ENCODE results near the gene CCDC181.
A peak's percentile ranks its signal among the peaks of the same experiment; 100 is the strongest.

CCDC181 gene

DNA sequence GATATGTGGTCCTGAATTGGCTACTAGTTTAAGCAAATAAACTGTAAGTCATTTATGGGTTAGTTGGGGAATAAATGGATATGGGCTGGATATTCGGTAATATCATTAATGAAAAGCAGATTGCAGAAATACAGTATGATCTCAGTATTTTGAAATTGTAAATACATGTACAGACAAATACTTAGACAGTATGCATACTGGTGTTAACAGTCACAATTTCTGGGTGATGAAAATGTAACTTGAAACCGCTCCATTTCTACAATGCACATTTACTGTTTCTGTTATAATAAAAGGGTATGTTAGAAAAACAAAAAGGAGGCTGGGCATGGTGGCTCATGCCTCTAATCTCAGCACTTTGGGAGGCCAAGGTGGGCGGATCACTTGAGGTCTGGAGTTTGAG is 31.3 kb downstream of the CCDC181 start:
- no peak for DNase-seq (ENCODE audit: low spot score)

DNA sequence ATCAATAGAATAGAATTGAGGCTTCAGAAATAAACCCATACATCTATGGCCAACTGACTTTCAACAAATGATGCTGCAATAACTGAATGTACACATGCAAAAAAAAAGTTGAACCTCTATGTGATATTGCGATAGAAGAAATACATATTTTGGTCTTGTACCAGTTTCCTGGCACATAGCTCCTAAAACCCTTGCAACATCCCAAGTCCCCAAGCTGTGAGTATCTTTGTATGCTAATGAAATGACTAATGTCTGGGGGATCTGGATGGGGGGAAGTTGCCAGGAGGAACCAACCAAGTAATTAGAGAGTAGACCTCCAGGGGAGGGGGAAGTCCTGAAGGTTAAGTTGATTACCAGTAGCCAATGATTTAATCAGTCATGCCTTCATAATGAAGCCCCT is 34.9 kb downstream of the CCDC181 start:
- DNase-seq (ENCODE audit: low spot score): no peak

DNA sequence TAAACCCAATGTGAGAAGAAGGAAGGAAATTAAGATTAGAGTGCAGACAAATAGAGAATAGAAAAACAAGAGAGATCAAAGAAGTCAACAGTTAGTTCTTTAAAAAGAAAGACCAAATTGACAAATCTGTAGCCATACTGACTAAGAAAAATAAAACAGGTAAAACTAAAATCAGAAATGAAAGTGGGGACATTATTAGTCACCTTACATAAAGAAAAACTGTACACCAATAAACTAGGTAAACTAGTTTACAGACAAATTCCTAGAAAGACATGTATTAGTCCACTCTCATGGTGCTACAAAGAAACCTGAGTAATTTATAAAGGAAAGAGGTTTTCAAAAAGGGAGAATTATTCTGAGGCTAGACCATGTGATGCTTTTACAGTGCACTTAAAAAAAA is 37.0 kb downstream of the CCDC181 start:
- DNase-seq (ENCODE audit: low spot score): no peak

DNA sequence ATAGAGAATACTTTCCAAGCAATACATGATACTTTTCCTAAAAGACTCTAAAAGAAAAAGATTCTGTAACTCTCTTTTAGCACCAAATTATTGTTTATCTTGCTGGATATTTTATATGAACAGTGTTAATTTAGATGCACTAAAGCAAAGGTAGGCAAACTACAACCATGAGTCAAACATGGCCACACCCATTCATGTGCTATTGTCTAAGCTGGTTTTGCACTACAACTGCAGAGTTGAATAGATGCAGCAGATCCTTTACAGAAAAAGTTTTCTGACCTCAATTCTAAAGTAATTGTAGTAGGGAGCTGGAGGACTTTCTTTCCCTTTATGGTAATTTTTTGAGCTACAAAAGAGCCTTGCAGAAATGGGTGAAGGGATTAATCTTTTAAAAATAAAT is 39.9 kb downstream of the CCDC181 start:
- no peak for DNase-seq (ENCODE audit: low spot score)

DNA sequence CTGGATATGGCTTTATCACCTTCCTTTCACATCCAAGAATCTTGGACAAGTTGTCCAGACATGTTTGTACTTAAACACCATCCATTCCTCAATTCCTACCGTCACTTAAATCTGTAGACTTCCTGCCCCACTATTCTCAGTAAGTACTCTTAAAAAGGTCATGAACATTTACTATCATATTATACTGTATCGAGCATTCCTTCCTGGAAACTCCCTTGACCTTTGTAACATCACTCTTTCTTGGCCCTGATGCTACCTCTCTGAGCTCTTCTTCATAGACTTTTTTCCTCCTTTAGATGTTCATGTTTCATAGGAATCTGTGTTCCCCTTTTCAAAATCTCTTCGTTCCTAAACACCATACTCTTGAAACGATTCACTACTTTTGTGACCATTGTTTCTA is 43.8 kb downstream of the CCDC181 start:
- no peak for DNase-seq (ENCODE audit: low spot score)

DNA sequence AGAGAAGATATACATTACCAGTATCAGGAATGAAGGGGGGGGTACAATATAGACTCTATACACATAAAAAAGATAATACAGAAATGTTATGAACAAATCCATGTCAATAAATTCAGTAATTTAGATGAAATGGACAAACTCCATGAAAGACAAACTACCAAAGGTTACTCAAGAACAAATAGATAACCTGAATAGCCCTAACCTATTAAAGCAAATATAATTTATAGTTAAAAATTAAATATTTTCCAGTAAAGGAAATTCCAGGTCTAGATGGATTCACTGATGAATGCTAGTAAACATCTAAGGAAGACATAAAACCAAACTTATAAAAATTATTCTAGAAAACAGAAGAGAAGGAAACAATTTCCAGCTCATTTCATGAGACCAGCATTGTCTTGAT is 46.1 kb downstream of the CCDC181 start:
- no peak for DNase-seq (ENCODE audit: low spot score)

DNA sequence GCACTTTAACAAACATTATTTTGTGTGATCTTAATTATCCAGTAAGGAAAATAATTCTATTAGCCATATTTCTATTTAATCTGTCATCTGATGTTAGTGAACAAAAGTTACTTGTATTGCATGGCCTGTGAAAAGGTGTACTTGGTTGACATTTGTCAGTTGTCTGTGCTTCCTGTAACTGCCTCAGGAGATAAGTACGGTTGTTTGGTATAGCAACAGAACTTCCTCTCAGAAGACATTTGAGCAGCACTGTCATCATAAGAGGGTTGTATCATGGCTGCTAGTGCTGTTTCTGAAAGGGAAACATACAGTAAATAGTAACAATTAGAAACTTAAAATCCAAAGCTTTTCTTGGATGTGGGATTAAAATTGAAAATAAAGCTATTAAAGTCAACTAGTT is 55.9 kb downstream of the CCDC181 start:
- DNase-seq (ENCODE audit: low spot score): peak; percentile 7

DNA sequence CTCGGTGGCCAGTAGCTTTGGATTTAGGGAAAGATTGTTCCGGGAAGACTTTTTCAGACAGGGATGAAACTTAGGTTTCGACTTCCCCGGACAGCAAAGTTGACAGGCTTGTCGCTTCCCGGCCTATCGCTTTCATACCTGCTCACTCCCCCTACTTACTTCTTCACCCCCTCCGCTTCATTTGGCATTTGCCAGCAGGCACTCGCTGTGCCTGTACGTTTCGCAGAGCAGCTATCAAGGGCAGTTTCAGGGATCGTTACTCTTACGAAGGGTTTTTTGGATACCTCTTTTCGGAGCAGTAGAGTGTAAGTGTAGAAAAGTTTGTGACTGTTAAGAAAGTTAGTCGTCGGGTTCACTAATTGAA is 58.9 kb downstream of the CCDC181 start:
- DNase-seq (ENCODE audit: low spot score): peak; percentile 48

DNA sequence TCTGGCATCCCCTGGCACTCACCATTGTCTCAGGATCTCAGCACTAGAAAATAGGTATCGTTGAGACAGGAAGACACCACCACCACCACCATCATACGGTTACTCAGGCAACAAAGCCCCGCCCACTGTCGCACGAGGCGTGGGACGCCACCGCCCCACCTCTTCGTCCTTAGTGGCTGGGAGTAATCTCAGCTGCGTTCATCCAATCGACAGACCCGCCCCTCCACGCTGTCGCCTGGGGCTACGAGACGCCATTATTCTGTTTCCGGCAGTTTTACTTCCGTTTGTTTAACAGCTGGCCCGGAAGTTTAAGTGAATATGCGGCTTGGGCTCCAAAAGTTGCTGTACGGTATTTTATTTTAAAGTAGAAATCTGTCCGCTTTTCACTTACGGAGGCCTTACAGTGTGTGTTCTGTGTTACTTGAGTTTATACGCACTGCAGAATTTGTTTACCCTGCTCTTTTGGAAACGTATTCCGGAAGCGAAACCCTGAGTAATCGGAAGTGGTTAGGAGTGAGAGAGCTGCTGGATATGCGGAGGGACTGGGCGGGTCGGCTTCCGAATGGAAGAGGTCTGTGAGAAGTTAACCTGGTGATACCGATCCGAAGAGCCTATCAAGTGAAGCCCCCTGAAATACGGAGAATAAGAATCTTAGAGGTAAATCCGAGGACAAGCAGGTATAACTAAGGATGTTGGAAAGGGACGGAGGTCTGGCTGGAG is 59.4 kb downstream of the CCDC181 start, which contains the start of the genes BLZF1 and NME7:
Gene BLZF1, plus strand, starts transcription at position 510 of the 720 bp plus-strand sequence. CDS start 1,328 bp downstream, outside the sequence.
Gene NME7, minus strand, starts transcription at position 112 of the 720 bp plus-strand sequence. Its CDS starts 87 bp downstream, at position 25.
- peak; percentile 97 for DNase-seq (ENCODE audit: low spot score)

DNA sequence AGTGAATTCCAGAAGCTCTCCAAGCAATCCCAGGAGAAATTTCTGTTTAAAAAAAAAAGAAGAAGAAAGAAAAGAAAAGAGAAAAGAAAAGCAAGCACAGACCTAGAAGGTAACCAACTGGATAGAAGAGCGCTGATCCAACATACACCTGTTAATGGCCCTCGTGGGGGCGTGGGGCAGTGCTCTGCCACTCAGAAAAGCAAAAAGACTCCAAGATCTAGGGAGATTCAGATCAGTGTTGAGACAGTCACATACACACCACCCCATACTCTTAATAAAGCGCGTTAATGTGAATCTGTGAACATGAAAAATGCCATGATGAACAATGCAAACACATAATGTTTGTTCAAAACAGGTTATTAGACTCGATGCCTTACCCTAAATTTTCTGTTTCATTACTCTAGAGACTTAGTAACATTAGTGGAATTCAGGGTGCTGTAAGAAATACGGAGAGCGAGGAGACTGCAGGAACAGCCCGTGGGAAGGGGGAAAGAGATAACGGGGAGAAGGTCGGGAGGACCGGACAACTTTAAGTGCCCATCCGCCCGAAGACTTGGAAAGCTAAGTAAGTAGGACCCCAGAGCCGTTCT is 60.1 kb downstream of the CCDC181 start:
- no peak for DNase-seq (ENCODE audit: low spot score)

DNA sequence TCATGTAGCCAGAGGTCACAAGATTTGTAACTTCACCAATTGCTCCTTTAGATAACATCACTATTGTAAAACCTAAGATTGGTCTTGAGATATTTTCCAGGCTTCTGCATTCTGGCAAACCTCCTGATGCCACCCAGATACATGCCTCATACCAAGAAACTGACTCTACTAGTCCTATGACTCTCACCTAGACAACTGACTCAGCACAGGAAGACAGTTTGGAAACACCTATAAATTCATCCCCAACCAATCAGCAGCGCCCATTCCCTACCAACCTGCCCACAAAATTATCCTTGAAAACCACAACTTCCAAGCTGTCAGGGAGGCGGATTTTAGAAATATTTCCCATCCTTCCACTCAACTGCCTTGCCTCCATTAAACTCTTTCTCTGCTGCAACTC is 62.3 kb downstream of the CCDC181 start:
- DNase-seq (ENCODE audit: low spot score): no peak

DNA sequence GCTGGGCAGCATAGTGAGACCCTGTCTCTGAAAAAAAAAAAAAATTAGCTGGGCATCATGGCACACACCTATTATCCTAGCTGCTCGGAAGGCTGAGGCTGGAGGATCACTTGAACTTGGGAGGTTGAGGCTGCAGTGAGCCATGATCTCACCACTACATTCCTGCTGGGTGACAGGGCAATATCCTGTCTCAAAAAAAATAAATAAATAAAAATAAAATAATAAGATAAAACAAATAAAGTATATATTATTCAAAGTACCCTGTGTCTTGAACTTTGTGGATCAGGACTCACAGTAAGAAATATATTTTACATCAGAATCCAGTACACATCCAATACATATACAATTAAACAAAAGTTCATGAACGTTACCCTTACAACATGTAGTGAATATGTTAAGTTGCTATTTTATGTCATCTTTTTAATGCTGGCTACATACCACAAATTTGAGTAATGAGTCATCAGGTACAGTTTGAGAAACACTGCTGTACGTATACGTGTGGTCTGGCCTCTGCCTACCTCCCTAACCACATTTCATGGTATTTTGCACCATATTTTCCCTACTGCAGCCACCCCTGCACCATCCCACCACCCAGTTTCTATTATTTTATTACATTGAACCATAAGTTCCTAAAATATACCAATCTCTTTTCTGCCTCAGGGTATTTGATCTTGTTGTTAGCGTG is 64.1 kb downstream of the CCDC181 start:
- no peak for DNase-seq (ENCODE audit: low spot score)

DNA sequence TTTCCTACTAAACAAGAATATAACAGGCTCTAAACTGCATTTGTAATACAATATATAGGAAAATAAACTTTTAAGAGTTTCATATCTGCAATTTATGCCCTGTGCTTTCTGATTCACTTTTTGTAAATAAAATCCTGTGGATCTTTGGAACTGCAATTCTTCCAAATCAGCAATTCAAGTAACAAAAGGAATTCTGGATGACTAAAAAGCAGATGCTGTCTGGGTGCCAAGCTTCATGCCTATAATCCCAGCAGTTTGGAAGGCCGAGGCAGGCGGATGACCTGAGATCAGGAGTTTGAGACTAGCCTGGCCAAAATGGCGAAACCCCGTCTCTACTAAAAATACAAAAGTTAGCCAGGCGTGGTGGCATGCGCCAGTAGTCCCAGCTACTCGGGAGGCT is 66.0 kb downstream of the CCDC181 start:
- DNase-seq (ENCODE audit: low spot score): no peak

DNA sequence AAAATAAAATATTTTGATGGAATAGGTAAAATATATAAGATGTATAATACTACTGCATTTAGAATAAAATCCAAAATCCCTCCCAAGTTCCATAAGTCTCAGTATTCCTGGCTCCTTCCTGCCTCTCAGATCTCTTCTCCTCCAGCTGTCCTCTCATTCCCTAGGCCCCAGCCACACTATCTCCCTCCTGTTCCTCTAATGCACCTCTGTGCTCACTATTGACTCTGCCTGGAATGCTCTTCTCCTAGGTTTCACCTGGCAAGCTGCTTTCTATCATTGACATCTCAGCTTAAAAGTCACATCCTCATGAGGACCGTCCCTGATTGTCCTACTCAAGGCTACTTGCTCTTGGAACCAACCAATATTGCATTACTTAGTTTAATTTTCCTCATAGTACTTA is 66.9 kb downstream of the CCDC181 start:
- DNase-seq (ENCODE audit: low spot score): no peak

DNA sequence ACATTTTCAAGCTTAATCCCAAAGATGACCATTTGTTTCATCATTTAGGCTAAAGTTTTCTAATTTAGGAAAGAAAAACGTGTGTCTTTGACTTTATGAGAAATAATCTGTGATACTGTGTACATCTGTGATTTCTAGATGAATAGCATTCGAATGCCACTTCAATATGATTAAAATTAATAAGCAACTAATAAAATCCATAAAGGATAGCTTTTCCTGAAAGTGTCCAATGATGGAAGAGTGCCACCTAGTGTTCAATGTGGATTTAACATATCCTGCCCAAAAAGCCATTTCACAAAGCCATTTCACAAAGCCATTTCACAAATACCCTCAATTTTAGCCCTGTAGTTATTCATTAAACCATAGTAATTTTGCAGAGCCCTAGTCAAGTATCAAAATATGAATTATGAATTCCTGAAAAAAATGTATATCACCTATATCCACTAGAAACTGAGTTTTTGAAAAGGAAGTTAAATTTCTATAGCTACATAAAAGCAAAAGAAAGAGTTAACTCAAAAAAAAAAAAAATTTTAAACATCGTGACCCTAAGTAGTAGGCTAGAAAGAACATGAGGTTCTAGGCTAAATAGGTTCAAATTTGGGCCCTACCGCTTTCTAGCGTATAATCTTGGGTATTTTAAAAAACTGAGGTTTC is 78.8 kb downstream of the CCDC181 start:
- peak; percentile 80 for DNase-seq (ENCODE audit: low spot score)

DNA sequence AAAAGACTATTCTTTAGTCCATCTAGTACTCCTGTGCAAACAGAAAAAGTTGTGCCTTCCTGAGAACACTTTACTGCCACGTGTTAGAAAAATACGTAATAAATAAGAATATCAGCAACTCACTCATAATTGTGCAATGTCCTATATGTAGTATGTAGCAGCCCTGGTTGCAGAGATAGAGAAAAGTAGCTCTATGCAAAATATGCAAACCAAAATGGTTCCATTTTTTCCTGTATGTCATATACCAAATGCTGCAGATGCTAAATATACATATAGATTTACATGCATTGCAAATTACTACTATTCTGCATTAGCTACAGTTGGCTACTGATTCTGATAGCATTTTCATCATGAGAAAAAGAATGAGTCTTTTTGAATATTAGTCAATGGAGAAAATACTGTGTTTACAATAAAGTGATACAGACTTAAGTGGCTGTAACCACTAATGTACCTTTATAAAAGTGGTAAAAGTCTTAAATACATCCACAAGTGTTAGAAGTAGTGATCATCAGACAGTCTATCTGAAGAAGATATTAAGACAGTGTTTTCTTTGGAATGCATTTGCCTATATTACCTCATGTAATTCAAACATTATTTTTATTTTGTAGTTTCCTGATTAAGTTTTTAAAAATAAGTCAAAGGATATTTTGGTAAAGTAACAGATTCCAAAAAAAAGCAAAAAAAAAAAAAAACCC is 79.4 kb downstream of the CCDC181 start:
- no peak for DNase-seq (ENCODE audit: low spot score)

DNA sequence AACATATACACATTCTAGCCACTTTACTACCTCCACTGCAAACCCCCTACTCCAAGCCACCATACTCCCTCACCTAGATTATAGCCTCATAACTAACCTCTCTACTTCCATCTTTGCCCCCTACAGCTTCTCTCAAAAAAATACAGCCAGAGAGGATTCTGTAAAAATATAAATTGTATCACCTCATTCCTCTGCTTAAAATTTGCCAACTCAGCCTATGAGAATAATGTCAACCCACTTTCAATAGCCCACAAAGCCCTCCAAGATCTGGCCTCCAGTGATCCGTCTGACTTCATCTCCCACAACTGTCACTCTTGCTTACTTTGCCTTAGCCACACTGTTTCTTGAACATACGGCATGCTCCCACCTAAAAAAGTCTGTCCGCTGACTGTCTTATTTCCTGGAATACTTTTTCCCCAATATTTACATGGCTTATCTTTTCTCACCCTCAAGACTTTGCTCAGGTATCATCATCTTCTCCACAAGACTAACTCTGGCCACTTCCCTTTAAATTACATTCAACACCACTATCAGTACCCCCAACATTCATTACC is 81.2 kb downstream of the CCDC181 start:
- no peak for DNase-seq (ENCODE audit: low spot score)

DNA sequence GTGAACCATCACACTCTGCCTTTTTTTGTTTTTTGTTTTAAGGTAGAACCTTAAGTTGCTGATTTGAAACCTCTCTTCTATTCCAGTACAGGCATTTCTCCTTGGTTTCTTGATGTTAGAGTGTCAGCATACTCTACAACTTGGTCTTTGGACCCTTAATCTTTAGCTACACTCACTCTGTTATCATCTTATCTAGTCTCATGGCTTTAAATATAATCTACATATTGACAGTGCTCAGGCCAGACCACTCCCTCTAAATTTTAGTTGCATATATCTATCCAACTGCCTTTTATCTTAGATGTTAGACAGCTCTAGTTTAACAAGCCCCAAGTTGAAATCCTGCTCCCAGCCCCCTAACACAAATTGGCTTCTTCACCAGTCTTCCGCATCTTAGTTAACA is 81.8 kb downstream of the CCDC181 start:
- DNase-seq (ENCODE audit: low spot score): no peak

All from hematopoietic multipotent progenitor cell treated with erythropoietin and hydrocortisone succinate and interleukin-3 and kit ligand, for 15 days (in vitro differentiated cells).